GM12878 (cell line): Measurements from ENCODE around the gene OLFM1. TPM values are rescaled to one million over a fixed set of nuclear protein-coding genes. Genes with fewer than 3 reads are reported as not detected.

Experiments
- ATAC-seq: fragments of 200-7000 bp; cut with Tn5 transposase; 3 replicates; pipeline ENCODE4 v1.9.1; 2020; ENCODE audit warnings: mild to moderate bottlenecking, moderate library complexity
- BruUV-seq: library from RNA; stranded (reverse); fragments of 400-500 nt; replicated peaks from 2 replicates; lab custom pipeline; 2021; lab: Mats Ljungman, UMichigan
- CTCF ChIA-PET: fragments of 300-600 bp; sonication (Branson Sonifier 250); formaldehyde crosslinking; extraction: SDS; loops from one replicate; lab custom pipeline; 2021; ENCODE audit warnings: inconsistent platforms; lab: Yijun Ruan, JAX
- POLR2A ChIA-PET: fragments of 350-600 bp; formaldehyde crosslinking; extraction: SDS; loops from one replicate; lab custom pipeline; 2021; ENCODE audit warnings: inconsistent platforms; lab: Charles Lee
- RAD21 ChIA-PET: fragments of 300-600 bp; sonication (Branson Sonifier 250); formaldehyde crosslinking; loops from one replicate; lab custom pipeline; 2023; ENCODE audit warnings: antibody characterized with exemption; ENCODE audit not compliant: unreplicated experiment; lab: Charles Lee
- SMC1A ChIA-PET: fragments of 300-600 bp; sonication (Branson Sonifier 250); formaldehyde crosslinking; loops from one replicate; lab custom pipeline; 2023; ENCODE audit not compliant: unreplicated experiment, uncharacterized antibody; lab: Charles Lee
- DNase-seq: peaks from one replicate; pipeline ENCODE4 v3.0.0-alpha.2; 2011; ENCODE audit warnings: low read depth, low spot score
- FAIRE-seq: peaks from 3 replicates; lab custom pipeline; 2011; peaks lifted over from hg19 to GRCh38; lab: Jason Lieb, UNC
- H2AFZ ChIP-seq: 2 replicates; pipeline ENCODE4 v1.6.0; 2011; ENCODE audit warnings: low read depth, low read length, control low read depth; ENCODE audit not compliant: control insufficient read depth
- H3K27ac ChIP-seq: 2 replicates; pipeline ENCODE4 v1.5.1; 2011; ENCODE audit warnings: control low read depth; ENCODE audit not compliant: control insufficient read depth, insufficient read depth
- H3K27me3 ChIP-seq, 2 experiments: replicated peaks in 1 of 2; 2 replicates each; pipeline versions ENCODE4 v1.6.0 to v1.6.1; 2011; ENCODE audit warnings: low read length in 1 of 2; ENCODE audit not compliant: control insufficient read depth in 2 of 2, insufficient read depth in 2 of 2
- H3K36me3 ChIP-seq, 2 experiments: 2 replicates each; pipeline ENCODE4 v1.5.1; 2011; ENCODE audit warnings: low read length in 1 of 2; ENCODE audit not compliant: control insufficient read depth in 2 of 2, insufficient read depth in 2 of 2
- H3K4me1 ChIP-seq: 2 replicates; pipeline ENCODE4 v1.6.1; 2011; ENCODE audit warnings: mild to moderate bottlenecking, low read length, moderate library complexity, mixed read lengths; ENCODE audit not compliant: control insufficient read depth, insufficient read depth
- H3K4me2 ChIP-seq: 2 replicates; pipeline ENCODE4 v1.6.0; 2011; ENCODE audit warnings: control low read depth; ENCODE audit not compliant: control insufficient read depth, insufficient read depth
- H3K4me3 ChIP-seq: fragments of 200-600 bp; sonication (generic); 2 replicates; pipeline ENCODE4 v1.5.1; 2016
- H3K79me2 ChIP-seq: 2 replicates; pipeline ENCODE4 v1.6.0; 2011; ENCODE audit warnings: low read length; ENCODE audit not compliant: control insufficient read depth, insufficient read depth
- H3K9ac ChIP-seq: 2 replicates; pipeline ENCODE4 v1.8.0; 2011; ENCODE audit warnings: low read length, control low read depth, mixed read lengths; ENCODE audit not compliant: control insufficient read depth, insufficient read depth
- H3K9me3 ChIP-seq: replicated peaks from 3 replicates; pipeline ENCODE4 v1.5.1; 2011; ENCODE audit warnings: mild to moderate bottlenecking, low read length; ENCODE audit not compliant: control insufficient read depth, insufficient read depth
- H4K20me1 ChIP-seq: 2 replicates; pipeline ENCODE4 v1.6.0; 2011; ENCODE audit not compliant: control insufficient read depth, insufficient read depth
- CREB1 ChIP-seq: IDR thresholded peaks from 2 replicates; pipeline ENCODE4 v1.6.1; 2012; ENCODE audit warnings: low read depth, mild to moderate bottlenecking, inconsistent platforms
- HDGF ChIP-seq: fragments of 450-650 bp; IDR thresholded peaks from 2 replicates; pipeline ENCODE4 v1.6.1; 2016; ENCODE audit warnings: antibody characterized with exemption
- RCOR1 ChIP-seq: conservative IDR thresholded peaks from 2 replicates; pipeline ENCODE4 v1.6.1; 2012; ENCODE audit warnings: low read depth, low read length, improper control_type of control experiment
- SP1 ChIP-seq: IDR thresholded peaks from one replicate; pipeline ENCODE4 v1.6.1; 2011; ENCODE audit warnings: low read depth, low read length
- TARDBP ChIP-seq: IDR thresholded peaks from 2 replicates; pipeline ENCODE4 v1.6.1; 2016; ENCODE audit warnings: borderline replicate concordance
- WGBS: methylation state at CpG from one replicate; pipeline ENCODE4 v1.1.6; 2016; ENCODE audit warnings: low lambda C conversion rate; ENCODE audit not compliant: insufficient replicate concordance, insufficient coverage; ENCODE audit errors: missing lambda C conversion rate; 5-methylcytosine and 5-hydroxymethylcytosine counted together
- in situ Hi-C: fragments of 300-500 bp; cut with MboI; formaldehyde crosslinking; loops from 9 replicates; pipeline ENCODE4 v1.14.3; 2018; ENCODE audit warnings: mixed read lengths
- intact Hi-C: fragments of 100-400 bp; cut with micrococcal nuclease; formaldehyde crosslinking; loops from one replicate; pipeline ENCODE4 v1.14.2; 2022; ENCODE audit not compliant: unreplicated experiment
- polyA plus RNA-seq, 11 experiments: library from polyadenylated mRNA; depleted of rRNA in 4 of 11; unstranded in 6 of 11; stranded (reverse) in 5 of 11; fragments of >200 nt; fragmentation: Nextera tagmentation in 4 of 11; fragmentation: Illumina TruSeq in 1 of 11; extraction: Ambion mirVana in 4 of 11; extraction: Trizol in 1 of 11; gene quantifications; 1 replicate in 1 of 11; 2 replicates in 10 of 11; pipeline versions ENCODE4 v1.2.1 to v1.2.3, GENCODE V29; 2011 to 2016; ENCODE audit warnings: inconsistent platforms in 2 of 11, missing spikeins in 2 of 11, low read depth in 1 of 11
- total RNA-seq, 4 experiments: library from RNA; depleted of rRNA in 3 of 4; stranded (reverse); fragments of >200 nt in 3 of 4; fragmentation: Illumina TruSeq in 1 of 4; extraction: Trizol in 1 of 4; gene quantifications; 2 replicates each; pipeline versions ENCODE4 v1.2.1 to v1.2.3, GENCODE V29; 2013 to 2021
- TF ChIP-seq, protein P1 (sequence below): IDR thresholded peaks from 2 replicates; pipeline ENCODE4 v1.6.1; 2012; ENCODE audit warnings: mild to moderate bottlenecking, low read depth, low read length
- TF ChIP-seq, protein P2 (sequence below): fragments of 450-650 bp; IDR thresholded peaks from 2 replicates; pipeline ENCODE4 v1.6.1; 2017; ENCODE audit warnings: borderline replicate concordance
- TF ChIP-seq, protein P3 (sequence below): IDR thresholded peaks from 2 replicates; pipeline ENCODE4 v1.6.1; 2011; ENCODE audit warnings: borderline replicate concordance, low read depth, mild to moderate bottlenecking, moderate library complexity, low read length; ENCODE audit not compliant: insufficient read depth, poor library complexity, severe bottlenecking
- TF ChIP-seq, protein P4 (sequence below): IDR thresholded peaks from 2 replicates; pipeline ENCODE4 v1.6.1; 2012; ENCODE audit warnings: low read depth, low read length, improper control_type of control experiment

Gene OLFM1
- total and polyA plus RNA-seq, 10 of the 15 experiments (the other 5 are each of a cell fraction or from before 2014, with no cell fraction given): not detected

DNA sequence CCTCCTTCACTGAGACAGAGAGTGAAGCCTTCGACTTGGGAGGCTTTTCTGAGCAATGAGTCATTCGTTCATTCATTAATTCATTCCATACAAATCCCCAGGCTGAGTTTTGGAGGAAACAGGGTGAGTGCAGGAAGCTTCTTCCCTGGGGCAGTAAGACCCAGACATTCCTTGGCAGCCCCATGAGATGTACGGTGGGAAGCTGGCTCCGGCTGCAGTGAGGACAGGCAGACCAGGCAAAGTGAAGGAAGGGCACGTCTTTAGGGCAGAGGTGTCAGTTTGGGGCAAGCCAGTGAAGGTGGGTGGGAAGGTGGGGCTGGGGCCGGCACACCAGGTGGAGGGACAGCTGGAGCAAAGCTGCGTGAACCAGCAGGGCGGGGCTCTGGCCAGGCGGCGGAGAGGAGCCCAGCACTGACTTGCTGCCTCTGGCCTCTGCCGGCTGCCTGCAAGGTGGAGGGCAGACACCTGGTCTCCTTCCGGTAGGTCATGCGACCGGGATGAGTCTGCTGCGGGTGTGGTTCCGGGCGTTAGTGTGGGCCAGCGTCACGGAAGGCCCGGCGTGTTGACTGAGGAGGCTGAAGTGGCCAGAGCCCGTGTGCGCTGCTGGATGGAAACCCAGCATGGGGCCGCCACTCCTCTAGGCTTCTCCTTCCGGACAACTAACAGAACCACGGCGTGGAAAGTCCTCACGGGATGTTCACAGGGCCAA is 16.6 kb downstream of the OLFM1 start (continued):
- TF ChIP-seq, protein P1, sequence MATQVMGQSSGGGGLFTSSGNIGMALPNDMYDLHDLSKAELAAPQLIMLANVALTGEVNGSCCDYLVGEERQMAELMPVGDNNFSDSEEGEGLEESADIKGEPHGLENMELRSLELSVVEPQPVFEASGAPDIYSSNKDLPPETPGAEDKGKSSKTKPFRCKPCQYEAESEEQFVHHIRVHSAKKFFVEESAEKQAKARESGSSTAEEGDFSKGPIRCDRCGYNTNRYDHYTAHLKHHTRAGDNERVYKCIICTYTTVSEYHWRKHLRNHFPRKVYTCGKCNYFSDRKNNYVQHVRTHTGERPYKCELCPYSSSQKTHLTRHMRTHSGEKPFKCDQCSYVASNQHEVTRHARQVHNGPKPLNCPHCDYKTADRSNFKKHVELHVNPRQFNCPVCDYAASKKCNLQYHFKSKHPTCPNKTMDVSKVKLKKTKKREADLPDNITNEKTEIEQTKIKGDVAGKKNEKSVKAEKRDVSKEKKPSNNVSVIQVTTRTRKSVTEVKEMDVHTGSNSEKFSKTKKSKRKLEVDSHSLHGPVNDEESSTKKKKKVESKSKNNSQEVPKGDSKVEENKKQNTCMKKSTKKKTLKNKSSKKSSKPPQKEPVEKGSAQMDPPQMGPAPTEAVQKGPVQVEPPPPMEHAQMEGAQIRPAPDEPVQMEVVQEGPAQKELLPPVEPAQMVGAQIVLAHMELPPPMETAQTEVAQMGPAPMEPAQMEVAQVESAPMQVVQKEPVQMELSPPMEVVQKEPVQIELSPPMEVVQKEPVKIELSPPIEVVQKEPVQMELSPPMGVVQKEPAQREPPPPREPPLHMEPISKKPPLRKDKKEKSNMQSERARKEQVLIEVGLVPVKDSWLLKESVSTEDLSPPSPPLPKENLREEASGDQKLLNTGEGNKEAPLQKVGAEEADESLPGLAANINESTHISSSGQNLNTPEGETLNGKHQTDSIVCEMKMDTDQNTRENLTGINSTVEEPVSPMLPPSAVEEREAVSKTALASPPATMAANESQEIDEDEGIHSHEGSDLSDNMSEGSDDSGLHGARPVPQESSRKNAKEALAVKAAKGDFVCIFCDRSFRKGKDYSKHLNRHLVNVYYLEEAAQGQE: no peak
- TF ChIP-seq, all 136 proteins: peak for 0

DNA sequence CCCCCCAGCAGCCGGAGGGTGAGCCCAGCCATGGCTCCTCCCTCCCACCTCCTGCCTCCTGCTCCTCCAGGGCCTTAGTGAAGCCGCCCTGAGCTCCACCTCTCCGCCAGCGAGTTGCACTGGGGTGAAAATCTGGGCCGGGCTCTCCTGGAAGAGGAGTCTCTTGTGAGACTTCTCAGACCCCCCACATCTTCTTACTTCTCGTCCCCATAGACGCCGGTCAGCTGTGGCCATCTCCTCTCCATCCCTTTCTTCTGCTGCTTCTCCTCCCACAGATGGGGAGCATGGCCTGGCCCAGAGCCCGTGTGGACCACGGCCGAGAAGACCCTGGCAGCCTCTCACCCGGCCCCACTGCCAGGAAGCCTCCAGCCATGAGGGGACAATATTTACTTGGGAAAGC is 17.3 kb downstream of the OLFM1 start:
- Histone ChIP-seq H4K20me1 (no peaks in the 10 kb centered on the region), H3K36me3 (no peaks in the 10 kb centered on the region), H3K79me2 (no peaks in the 10 kb centered on the region), H3K4me1 (no peaks in the 10 kb centered on the region), H3K9me3 (no peaks in the 10 kb centered on the region), H3K27ac (no peak overlapping the region), H3K27me3 (peaks cover 0 to 4% of the 10 kb centered on the region in 2 experiments; a peak in 3 of 4 replicates), H2AFZ (no peak overlapping the region), H3K9ac (no peak overlapping the region), H3K4me2 (no peak overlapping the region), H3K4me3 (no peak overlapping the region)
- POLR2A ChIA-PET: no interaction called here
- RAD21 ChIA-PET: no interaction called here
- no TSS peak for BruUV-seq
- intact Hi-C loops: no loop called here
- no peak for DNase-seq
- no peak for TF ChIP-seq CREB1
- TF ChIP-seq SP1: no peak
- TF ChIP-seq HDGF: no peak
- TF ChIP-seq, protein P2, sequence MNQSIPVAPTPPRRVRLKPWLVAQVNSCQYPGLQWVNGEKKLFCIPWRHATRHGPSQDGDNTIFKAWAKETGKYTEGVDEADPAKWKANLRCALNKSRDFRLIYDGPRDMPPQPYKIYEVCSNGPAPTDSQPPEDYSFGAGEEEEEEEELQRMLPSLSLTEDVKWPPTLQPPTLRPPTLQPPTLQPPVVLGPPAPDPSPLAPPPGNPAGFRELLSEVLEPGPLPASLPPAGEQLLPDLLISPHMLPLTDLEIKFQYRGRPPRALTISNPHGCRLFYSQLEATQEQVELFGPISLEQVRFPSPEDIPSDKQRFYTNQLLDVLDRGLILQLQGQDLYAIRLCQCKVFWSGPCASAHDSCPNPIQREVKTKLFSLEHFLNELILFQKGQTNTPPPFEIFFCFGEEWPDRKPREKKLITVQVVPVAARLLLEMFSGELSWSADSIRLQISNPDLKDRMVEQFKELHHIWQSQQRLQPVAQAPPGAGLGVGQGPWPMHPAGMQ: no peak
- TF ChIP-seq RCOR1: no peak
- TF ChIP-seq TARDBP: no peak
- TF ChIP-seq, protein P3, sequence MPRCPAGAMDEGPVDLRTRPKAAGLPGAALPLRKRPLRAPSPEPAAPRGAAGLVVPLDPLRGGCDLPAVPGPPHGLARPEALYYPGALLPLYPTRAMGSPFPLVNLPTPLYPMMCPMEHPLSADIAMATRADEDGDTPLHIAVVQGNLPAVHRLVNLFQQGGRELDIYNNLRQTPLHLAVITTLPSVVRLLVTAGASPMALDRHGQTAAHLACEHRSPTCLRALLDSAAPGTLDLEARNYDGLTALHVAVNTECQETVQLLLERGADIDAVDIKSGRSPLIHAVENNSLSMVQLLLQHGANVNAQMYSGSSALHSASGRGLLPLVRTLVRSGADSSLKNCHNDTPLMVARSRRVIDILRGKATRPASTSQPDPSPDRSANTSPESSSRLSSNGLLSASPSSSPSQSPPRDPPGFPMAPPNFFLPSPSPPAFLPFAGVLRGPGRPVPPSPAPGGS: no peak
- TF ChIP-seq, protein P4, sequence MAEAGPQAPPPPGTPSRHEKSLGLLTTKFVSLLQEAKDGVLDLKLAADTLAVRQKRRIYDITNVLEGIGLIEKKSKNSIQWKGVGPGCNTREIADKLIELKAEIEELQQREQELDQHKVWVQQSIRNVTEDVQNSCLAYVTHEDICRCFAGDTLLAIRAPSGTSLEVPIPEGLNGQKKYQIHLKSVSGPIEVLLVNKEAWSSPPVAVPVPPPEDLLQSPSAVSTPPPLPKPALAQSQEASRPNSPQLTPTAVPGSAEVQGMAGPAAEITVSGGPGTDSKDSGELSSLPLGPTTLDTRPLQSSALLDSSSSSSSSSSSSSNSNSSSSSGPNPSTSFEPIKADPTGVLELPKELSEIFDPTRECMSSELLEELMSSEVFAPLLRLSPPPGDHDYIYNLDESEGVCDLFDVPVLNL: no peak
- CTCF ChIA-PET: no interaction called here
- 24% methylated on average over 12 of the region's 12 CpGs for WGBS
- SMC1A ChIA-PET: no interaction called here
- no peak for ATAC-seq
- no peak for FAIRE-seq
- in situ Hi-C loops: no loop called here
